NCI-H526 treated with DMSO at 0.1 percent for 48 hours (cell line): ENCODE measurements around the gene ADD3.

Experiments used
- DNase-seq: peaks from one replicate; lab custom pipeline; 2025; lab: John Stamatoyannopoulos, UW

The ADD3 gene, protein sequence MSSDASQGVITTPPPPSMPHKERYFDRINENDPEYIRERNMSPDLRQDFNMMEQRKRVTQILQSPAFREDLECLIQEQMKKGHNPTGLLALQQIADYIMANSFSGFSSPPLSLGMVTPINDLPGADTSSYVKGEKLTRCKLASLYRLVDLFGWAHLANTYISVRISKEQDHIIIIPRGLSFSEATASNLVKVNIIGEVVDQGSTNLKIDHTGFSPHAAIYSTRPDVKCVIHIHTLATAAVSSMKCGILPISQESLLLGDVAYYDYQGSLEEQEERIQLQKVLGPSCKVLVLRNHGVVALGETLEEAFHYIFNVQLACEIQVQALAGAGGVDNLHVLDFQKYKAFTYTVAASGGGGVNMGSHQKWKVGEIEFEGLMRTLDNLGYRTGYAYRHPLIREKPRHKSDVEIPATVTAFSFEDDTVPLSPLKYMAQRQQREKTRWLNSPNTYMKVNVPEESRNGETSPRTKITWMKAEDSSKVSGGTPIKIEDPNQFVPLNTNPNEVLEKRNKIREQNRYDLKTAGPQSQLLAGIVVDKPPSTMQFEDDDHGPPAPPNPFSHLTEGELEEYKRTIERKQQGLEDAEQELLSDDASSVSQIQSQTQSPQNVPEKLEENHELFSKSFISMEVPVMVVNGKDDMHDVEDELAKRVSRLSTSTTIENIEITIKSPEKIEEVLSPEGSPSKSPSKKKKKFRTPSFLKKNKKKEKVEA

DNA sequence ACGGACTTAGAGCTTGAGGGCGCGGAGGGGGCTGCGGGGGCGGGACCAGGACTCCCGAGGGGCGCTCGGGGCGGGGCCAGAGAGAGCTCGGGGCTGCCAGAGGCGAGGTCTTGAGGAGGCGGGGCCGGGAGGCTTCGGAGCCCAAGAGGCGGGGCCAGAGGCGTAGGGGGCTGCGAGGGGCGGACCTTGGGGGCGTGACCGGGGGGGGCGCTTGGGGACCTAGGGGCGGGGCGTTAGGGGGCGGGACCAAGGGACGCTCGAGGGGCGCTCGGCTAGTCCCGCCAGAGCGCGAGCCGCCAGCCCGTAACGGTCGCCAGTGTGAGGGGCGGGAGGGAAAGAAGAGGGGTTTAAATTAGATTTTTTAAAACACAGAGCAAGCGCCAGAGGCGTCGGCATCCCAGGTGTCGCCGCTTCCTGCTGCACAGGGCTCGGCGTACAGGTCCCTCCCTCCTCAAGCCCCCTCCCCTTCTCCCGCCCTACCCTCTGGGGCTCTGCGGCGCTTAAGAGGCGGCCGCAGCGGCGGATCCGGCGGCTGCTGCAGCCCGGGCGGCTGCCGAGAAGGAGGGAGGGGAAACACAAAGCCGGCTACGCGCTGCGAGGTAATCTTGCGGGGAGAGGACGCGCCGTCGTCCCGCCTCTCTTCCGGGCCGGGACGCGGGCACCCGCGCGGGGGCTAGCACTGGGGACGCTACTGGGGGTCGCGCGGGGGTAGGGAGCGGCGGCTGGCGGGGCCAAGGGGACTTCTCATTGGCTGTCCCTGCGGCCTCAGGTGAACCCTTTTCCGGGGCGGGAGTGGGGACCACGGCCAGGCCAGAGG, at the start of gene ADD3:
Gene ADD3 (plus strand): TSS at position 284 of the 817 bp plus-strand sequence. CDS start 92,670 bp downstream, outside the sequence.
- peak; percentile 60 for DNase-seq

- DNase-seq, result no peak
Observed at GRCh38 chr10:109958059-109958458, 49.7 kb upstream of the ADD3 start.

GRCh38 chr10:109959259-109960145, 48.3 kb upstream of the ADD3 start:
- no peak for DNase-seq

DNA sequence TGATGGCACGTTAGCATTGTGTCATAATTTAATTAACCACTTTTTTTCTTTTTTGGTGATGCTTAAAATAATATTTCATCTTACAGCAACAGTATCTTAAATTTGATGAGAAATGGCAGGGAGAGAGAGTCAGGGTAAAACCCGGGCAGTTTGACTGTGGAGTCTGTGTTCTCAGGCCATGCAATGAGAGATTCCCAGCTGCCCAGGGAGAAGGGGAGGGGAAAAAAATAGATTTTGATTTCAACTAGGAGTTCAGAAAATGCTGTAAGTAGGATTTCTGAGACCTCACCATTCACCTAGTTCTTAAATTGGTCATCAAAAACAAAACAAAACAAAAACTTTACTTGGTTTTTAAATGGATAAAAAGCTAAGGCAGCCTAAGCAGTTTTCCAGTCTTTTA, 47.1 kb upstream of the ADD3 start:
- no peak for DNase-seq

- DNase-seq, result no peak
Observed at GRCh38 chr10:109961174-109962001, 46.4 kb upstream of the ADD3 start.

DNA sequence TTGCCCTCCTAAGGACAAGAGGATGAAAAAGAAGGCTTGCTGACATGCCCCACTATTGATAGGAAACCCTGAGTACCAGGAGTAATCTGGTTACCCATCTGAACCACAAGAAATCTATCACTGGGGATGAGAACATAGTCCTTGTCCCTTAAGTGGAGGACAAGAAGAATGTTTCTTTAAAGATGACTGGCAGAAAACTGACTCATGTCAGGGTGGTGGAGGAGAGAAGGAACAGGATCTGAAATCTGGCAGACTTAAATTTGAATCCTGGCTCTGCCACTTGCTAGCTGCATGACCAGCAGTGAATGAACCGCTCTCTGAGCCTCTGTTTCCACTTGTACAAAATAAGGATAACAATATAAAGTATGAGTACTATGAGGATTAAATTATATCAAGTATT, 45.5 kb upstream of the ADD3 start:
- no peak for DNase-seq

- no peak for DNase-seq
Observed at GRCh38 chr10:109963439-109963838, 44.3 kb upstream of the ADD3 start.

GRCh38 chr10:109964318-109964717, 43.5 kb upstream of the ADD3 start:
- no peak for DNase-seq

DNA sequence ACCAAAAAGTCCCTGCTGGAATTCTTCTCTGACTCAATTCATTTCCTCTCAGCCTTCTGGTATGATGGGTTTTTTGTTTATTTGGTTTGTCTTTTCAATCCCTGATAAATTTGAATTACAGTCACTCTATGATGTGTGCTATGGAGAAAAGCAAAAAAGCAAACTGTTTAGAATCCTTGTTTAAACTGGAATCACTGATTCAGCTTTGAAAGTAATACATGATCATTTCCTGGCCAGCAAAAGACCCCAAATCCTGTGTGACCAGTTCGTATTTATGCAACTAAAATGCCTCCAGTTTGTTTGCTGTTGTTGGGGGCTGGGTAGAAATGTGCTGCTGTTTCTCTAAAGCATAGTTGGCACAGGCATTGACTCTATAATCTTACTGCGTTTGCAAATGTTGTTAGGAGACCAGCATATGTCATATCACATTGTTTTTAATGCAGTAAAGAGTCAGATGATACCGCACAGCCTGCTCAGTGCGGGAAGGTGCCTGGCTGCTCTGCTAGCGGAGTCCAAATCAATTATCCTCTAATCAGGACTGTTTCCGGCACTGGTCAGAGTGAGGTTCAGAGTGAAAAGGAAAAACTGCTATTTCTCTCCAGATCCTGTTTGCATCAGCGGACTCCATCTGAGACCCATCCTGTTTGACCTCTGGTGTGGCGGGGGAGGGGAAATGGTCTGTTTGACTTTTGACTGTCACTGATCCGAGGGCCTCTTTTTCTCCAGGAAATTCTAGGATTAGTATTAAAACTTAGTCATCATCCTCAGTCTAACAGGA, 40.6 kb upstream of the ADD3 start:
- no peak for DNase-seq

GRCh38 chr10:109967739-109968088, 40.1 kb upstream of the ADD3 start:
- DNase-seq, result no peak

DNA sequence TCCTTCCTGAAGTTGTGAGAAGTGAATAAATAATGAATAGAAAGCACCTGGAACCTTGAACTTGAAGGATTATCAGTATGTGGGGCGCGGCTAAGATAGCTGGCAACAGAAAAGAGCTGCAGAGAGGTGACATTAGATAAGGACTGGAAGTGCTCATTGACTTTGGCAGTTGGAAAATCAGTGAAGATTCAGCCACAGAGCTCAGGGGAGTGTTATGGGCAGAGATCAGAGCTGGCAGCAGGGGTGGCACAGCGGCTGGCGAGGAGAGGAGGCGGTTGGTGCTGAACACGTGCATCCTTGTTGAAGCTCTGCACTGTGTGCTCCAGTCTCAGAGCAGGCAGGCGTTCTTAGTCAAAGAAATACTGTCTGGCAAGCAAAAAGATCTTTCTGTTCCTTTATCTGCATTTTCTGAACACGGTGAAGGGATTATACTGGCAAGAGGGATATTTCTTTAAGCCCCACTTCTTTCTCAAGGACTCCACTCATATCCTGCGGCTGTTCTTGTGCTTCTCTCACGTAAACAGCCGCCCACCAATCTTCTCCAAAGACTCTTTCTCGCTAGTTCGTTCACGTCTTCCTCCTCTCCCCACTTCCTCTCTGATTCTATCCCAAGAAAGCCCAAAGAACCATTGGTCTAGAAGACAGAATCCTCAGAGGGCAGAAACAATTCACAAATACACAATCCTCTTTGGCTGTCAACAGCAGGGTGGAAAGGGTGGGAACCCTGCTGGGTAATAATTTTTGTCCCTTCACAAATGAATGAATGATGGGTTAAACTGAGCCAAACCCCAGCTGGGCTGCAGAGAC, 38.6 kb upstream of the ADD3 start:
- no peak for DNase-seq

DNA sequence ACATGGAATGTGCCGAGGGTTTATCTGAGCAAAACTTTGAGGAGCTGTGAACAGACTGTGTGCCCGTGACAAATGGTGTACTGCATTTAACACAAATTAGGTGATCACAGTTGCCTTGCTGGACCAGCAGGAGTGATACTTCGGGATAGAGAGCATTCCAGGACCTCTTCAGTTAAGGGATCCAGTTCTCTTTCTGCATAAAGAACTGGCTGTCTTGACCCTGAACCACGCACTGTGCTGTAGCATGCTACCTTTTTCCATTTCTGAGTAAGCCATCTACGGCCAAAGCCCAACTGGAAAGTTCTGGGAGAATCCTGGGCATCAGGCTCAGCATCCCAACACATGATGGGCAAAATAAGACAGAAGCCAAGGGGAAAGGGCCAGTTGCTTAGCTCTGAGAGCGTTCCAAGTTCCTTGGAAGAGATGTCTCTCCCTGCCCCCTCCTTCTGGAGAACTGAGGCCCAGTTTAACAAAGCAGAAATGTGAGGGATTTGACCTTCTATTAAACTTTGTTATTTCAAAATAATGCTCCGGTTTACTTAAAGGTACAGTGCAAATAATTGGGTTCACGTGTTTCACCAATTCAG, 37.9 kb upstream of the ADD3 start:
- no peak for DNase-seq

GRCh38 chr10:109971634-109972033, 36.1 kb upstream of the ADD3 start:
- DNase-seq, result no peak

GRCh38 chr10:109972372-109973001, 35.3 kb upstream of the ADD3 start:
- DNase-seq, result no peak

- no peak for DNase-seq
Observed at GRCh38 chr10:109973326-109973829, 34.4 kb upstream of the ADD3 start.

GRCh38 chr10:109974504-109975191, 33.1 kb upstream of the ADD3 start:
- no peak for DNase-seq
